T-cell (primary cell): ENCODE data around the gene FOLH1. TPM values are rescaled to one million over a fixed set of nuclear protein-coding genes. Genes with fewer than 3 reads are reported as not detected.
"Not testable (repeated sequence)": the region's sequence is repeated elsewhere in the genome, so short reads cannot be mapped to it uniquely, and the experiment has no call there.

ENCODE experiments used
- ATAC-seq, 4 experiments: fragments of 200-7000 bp in 3 of 4; fragments of 150-1000 bp in 1 of 4; cut with Tn5 transposase; replicated peaks in 1 of 4; 1 replicate in 3 of 4; 2 replicates in 1 of 4; pipeline ENCODE4 v1.10.0; 2021; ENCODE audit warnings: moderate library complexity in 3 of 4, mild to moderate bottlenecking in 2 of 4, moderate number of reproducible peaks in 1 of 4
- CTCF ChIA-PET, 2 donors: fragments of 300-600 bp; sonication (Branson Sonifier 250); formaldehyde crosslinking; loops; one replicate each; lab custom pipeline; 2022; ENCODE audit warnings: antibody characterized with exemption in 2 of 2; lab: Charles Lee
- POLR2A ChIA-PET, 2 donors: fragments of 300-600 bp; sonication (Branson Sonifier 250); formaldehyde crosslinking; loops; one replicate each; lab custom pipeline; 2022; ENCODE audit warnings: antibody characterized with exemption in 2 of 2; lab: Charles Lee
- DNase-seq, 35 experiments: peaks; one replicate each; pipeline versions ENCODE4 v3.0.0 to v3.0.0-alpha.2; 2013 to 2023
- H3K27ac ChIP-seq: one replicate; pipeline ENCODE4 v1.5.1; 2013; ENCODE audit warnings: low read length
- H3K27me3 ChIP-seq, 2 experiments: replicated peaks in 1 of 2; 1 replicate in 1 of 2; 2 replicates in 1 of 2; pipeline versions ENCODE4 v1.6.1 to v1.7.0; 2013; ENCODE audit warnings: low read length in 1 of 2, mixed read lengths in 1 of 2; ENCODE audit not compliant: control insufficient read depth in 2 of 2, insufficient read depth in 2 of 2; ENCODE audit errors: extremely low read depth in 1 of 2
- H3K36me3 ChIP-seq, 2 donors: 1 replicate in 1 of 2; 2 replicates in 1 of 2; pipeline versions ENCODE4 v1.6.1 to v1.7.0; 2013; ENCODE audit warnings: low read length in 1 of 2; ENCODE audit not compliant: control insufficient read depth in 2 of 2, insufficient read depth in 1 of 2; ENCODE audit errors: extremely low read depth in 1 of 2
- H3K4me1 ChIP-seq, 2 experiments: 1 replicate in 1 of 2; 2 replicates in 1 of 2; pipeline versions ENCODE4 v1.6.1 to v1.7.0; 2013; ENCODE audit warnings: low read length in 2 of 2, mixed read lengths in 1 of 2; ENCODE audit not compliant: insufficient read depth in 2 of 2, control insufficient read depth in 1 of 2; ENCODE audit errors: extremely low read depth in 1 of 2
- H3K4me3 ChIP-seq, 2 donors: 1 replicate in 1 of 2; 2 replicates in 1 of 2; pipeline versions ENCODE4 v1.5.1 to v1.7.0; 2013; ENCODE audit warnings: mild to moderate bottlenecking in 2 of 2, low read length in 1 of 2, moderate library complexity in 1 of 2; ENCODE audit not compliant: control insufficient read depth in 1 of 2; ENCODE audit errors: extremely low read depth in 1 of 2
- H3K9me3 ChIP-seq: 2 replicates; pipeline ENCODE4 v1.7.0; 2013
- H3K27ac Mint-ChIP-seq, 2 donors: one replicate each; pipeline ENCODE4 v1.8.0; 2020 to 2021; ENCODE audit warnings: mild to moderate bottlenecking in 2 of 2, mixed read lengths in 2 of 2
- H3K27me3 Mint-ChIP-seq, 2 donors: one replicate each; pipeline ENCODE4 v1.8.0; 2021 to 2022; ENCODE audit warnings: mixed read lengths in 2 of 2
- H3K36me3 Mint-ChIP-seq: one replicate; pipeline ENCODE4 v1.8.0; 2021; ENCODE audit warnings: mixed read lengths
- H3K4me1 Mint-ChIP-seq, 3 donors: one replicate each; pipeline ENCODE4 v1.8.0; 2020 to 2022; ENCODE audit warnings: mixed read lengths in 3 of 3, mild to moderate bottlenecking in 1 of 3
- H3K4me3 Mint-ChIP-seq, 3 donors: one replicate each; pipeline ENCODE4 v1.8.0; 2020 to 2022; ENCODE audit warnings: mild to moderate bottlenecking in 3 of 3, mixed read lengths in 3 of 3, moderate library complexity in 3 of 3
- H3K9me3 Mint-ChIP-seq, 3 donors: one replicate each; pipeline ENCODE4 v1.8.0; 2020 to 2022; ENCODE audit warnings: mixed read lengths in 3 of 3
- WGBS: methylation state at CpG from one replicate; pipeline ENCODE4 v1.1.5; 2013; ENCODE audit warnings: missing lambda C conversion rate; ENCODE audit not compliant: insufficient coverage; 5-methylcytosine and 5-hydroxymethylcytosine counted together
- total RNA-seq, 35 experiments: library from RNA in 6 of 35; stranded (reverse) in 6 of 35; fragments of 120-200 nt in 1 of 35; gene quantifications; one replicate each; pipeline versions ENCODE4 v1.2.1 to v1.2.4 and lab custom pipeline; 2013 to 2026

FOLH1 gene
- total RNA-seq, 5 donors from 2014 or later (not counting 1 experiment from before 2014, with no cell fraction given): not detected

GRCh38 chr11:49169579-49169978, 38.8 kb downstream of the FOLH1 start:
- H3K4me3 ChIP-seq, H3K4me1 Mint-ChIP-seq, H3K4me3 Mint-ChIP-seq, H3K36me3 ChIP-seq, CTCF ChIA-PET, H3K27me3 Mint-ChIP-seq, H3K4me1 ChIP-seq, DNase-seq, H3K9me3 ChIP-seq, H3K36me3 Mint-ChIP-seq, H3K27ac ChIP-seq, H3K9me3 Mint-ChIP-seq, ATAC-seq, H3K27me3 ChIP-seq, H3K27ac Mint-ChIP-seq, POLR2A ChIA-PET: not testable (repeated sequence)
- WGBS: no CpG with 5 or more reads among the region's 3 CpGs

GRCh38 chr11:49168992-49169391, 39.4 kb downstream of the FOLH1 start:
- ATAC-seq, H3K36me3 ChIP-seq, H3K27me3 ChIP-seq, DNase-seq, CTCF ChIA-PET, H3K27ac Mint-ChIP-seq, H3K36me3 Mint-ChIP-seq, POLR2A ChIA-PET, H3K27me3 Mint-ChIP-seq, H3K9me3 ChIP-seq, H3K9me3 Mint-ChIP-seq, H3K4me3 ChIP-seq, H3K4me1 Mint-ChIP-seq, H3K4me3 Mint-ChIP-seq, H3K4me1 ChIP-seq, H3K27ac ChIP-seq: not testable (repeated sequence)
- no CpG with 5 or more reads among the region's 4 CpGs for WGBS

- Histone ChIP-seq H3K27ac (no peak overlapping the region), H3K4me3 (no peak overlapping the region), H3K9me3 (no peaks in the 10 kb centered on the region), H3K4me1 (no peaks in the 10 kb centered on the region), H3K27me3 (no peaks in the 10 kb centered on the region), H3K36me3 (no peaks in the 10 kb centered on the region)
- H3K27ac Mint-ChIP-seq: no peak overlapping the region
- no peaks in the 10 kb centered on the region for H3K27me3 Mint-ChIP-seq
- no peaks in the 10 kb centered on the region for H3K36me3 Mint-ChIP-seq
- H3K4me3 Mint-ChIP-seq: no peak overlapping the region
- peaks cover 0 to 4% (median 0%) of the 10 kb centered on the region in 3 donors for H3K9me3 Mint-ChIP-seq
- DNase-seq (no peak), ATAC-seq (no peak)
- ChIA-PET CTCF (no interaction called here), POLR2A (no interaction called here)
- no peaks in the 10 kb centered on the region for H3K4me1 Mint-ChIP-seq
- no CpG with 5 or more reads among the region's 12 CpGs for WGBS
These were observed 57.2 kb downstream of the FOLH1 start for GRCh38 chr11:49151211-49151610.

GRCh38 chr11:49102356-49102755, 106.0 kb downstream of the FOLH1 start:
- H3K4me1 Mint-ChIP-seq, POLR2A ChIA-PET, H3K27ac ChIP-seq, H3K4me3 ChIP-seq, H3K27me3 ChIP-seq, DNase-seq, H3K9me3 Mint-ChIP-seq, H3K36me3 Mint-ChIP-seq, H3K27ac Mint-ChIP-seq, H3K27me3 Mint-ChIP-seq, H3K4me3 Mint-ChIP-seq, H3K4me1 ChIP-seq, H3K9me3 ChIP-seq, H3K36me3 ChIP-seq, ATAC-seq: not testable (repeated sequence)
- CTCF ChIA-PET: interaction anchor here in 1 of 2 donors (0.6 kb wide), 1 partner anchor 188 kb away, joined by 4 read pairs; no protein-coding TSS in a partner anchor
- 93% methylated on average over 10 of the region's 24 CpGs for WGBS

Other genes with a start within 250 kb of the FOLH1 start
- not detected for gene TRIM51G, start 224.7 kb downstream of the FOLH1 start, total RNA-seq
- not detected for gene TRIM49B, start 179.8 kb downstream of the FOLH1 start, total RNA-seq
- not detected for gene TRIM64C, start 149.5 kb downstream of the FOLH1 start, total RNA-seq